SK-N-SH treated with all-trans-retinoic acid at 6 μM for 48 hours (cell line): ENCODE data around the gene TMEM9.

Source experiments
- ATAC-seq: fragments of 200-7000 bp; cut with Tn5 transposase; 3 replicates; pipeline ENCODE4 v1.9.1; 2020; ENCODE audit warnings: mild to moderate bottlenecking, moderate library complexity
- ARNTL ChIP-seq: fragments of 450-650 bp; formaldehyde crosslinking; IDR thresholded peaks from 2 replicates; pipeline ENCODE4 v1.5.0; 2020; ENCODE audit warnings: low read depth, mild to moderate bottlenecking, moderate library complexity, borderline replicate concordance
- BACH2 ChIP-seq: fragments of 250-450 bp; sonication (Bioruptor Pico); IDR thresholded peaks from 2 replicates; pipeline ENCODE4 v1.9.0; 2021; ENCODE audit warnings: mild to moderate bottlenecking, borderline replicate concordance
- CSDC2 ChIP-seq: fragments of 250-450 bp; sonication (Bioruptor Pico); IDR thresholded peaks from 2 replicates; pipeline ENCODE4 v1.5.0; 2020; ENCODE audit warnings: mild to moderate bottlenecking, moderate library complexity
- ESRRG ChIP-seq: fragments of 250-450 bp; sonication (Bioruptor Pico); IDR thresholded peaks from 2 replicates; pipeline ENCODE4 v1.6.1; 2021; ENCODE audit warnings: mild to moderate bottlenecking
- GLIS3 ChIP-seq: fragments of 250-450 bp; sonication (Bioruptor Pico); IDR thresholded peaks from 2 replicates; pipeline ENCODE4 v1.5.0; 2020; ENCODE audit warnings: mild to moderate bottlenecking, moderate library complexity
- ISL1 ChIP-seq: fragments of 250-450 bp; sonication (Bioruptor Pico); IDR thresholded peaks from 2 replicates; pipeline ENCODE4 v2.1.2; 2022; ENCODE audit warnings: mild to moderate bottlenecking, moderate library complexity
- OSR1 ChIP-seq: fragments of 250-450 bp; sonication (Bioruptor Pico); IDR thresholded peaks from 2 replicates; pipeline ENCODE4 v1.8.0; 2022; ENCODE audit warnings: moderate library complexity, mild to moderate bottlenecking, inconsistent platforms
- PATZ1 ChIP-seq: fragments of 250-450 bp; sonication (Bioruptor Pico); IDR thresholded peaks from 2 replicates; pipeline ENCODE4 v1.8.0; 2020; ENCODE audit warnings: mild to moderate bottlenecking, moderate library complexity, borderline replicate concordance
- POU6F1 ChIP-seq: fragments of 250-450 bp; sonication (Bioruptor Pico); IDR thresholded peaks from 2 replicates; pipeline ENCODE4 v1.8.0; 2021; ENCODE audit warnings: low read depth, mild to moderate bottlenecking, moderate library complexity, borderline replicate concordance
- PPARA ChIP-seq: fragments of 250-450 bp; sonication (Bioruptor Pico); IDR thresholded peaks from 2 replicates; pipeline ENCODE4 v1.5.0; 2020; ENCODE audit warnings: mild to moderate bottlenecking, borderline replicate concordance
- RARB ChIP-seq: fragments of 250-450 bp; sonication (Bioruptor Pico); IDR thresholded peaks from 2 replicates; pipeline ENCODE4 v1.8.0; 2021; ENCODE audit warnings: mild to moderate bottlenecking, moderate library complexity
- SNAI2 ChIP-seq: fragments of 250-450 bp; sonication (Bioruptor Pico); IDR thresholded peaks from 2 replicates; pipeline ENCODE4 v1.5.0; 2020; ENCODE audit warnings: mild to moderate bottlenecking, moderate library complexity
- TCF4 ChIP-seq: fragments of 250-450 bp; sonication (Bioruptor Pico); IDR thresholded peaks from 2 replicates; pipeline ENCODE4 v1.8.0; 2021; ENCODE audit warnings: mild to moderate bottlenecking, moderate library complexity, borderline replicate concordance
- TOX ChIP-seq: fragments of 250-450 bp; sonication (Bioruptor Pico); IDR thresholded peaks from 2 replicates; pipeline ENCODE4 v1.8.0; 2021; ENCODE audit warnings: mild to moderate bottlenecking, moderate library complexity, borderline replicate concordance
- ZC3H10 ChIP-seq: fragments of 250-450 bp; sonication (Bioruptor Pico); IDR thresholded peaks from 2 replicates; pipeline ENCODE4 v1.5.1; 2021; ENCODE audit warnings: mild to moderate bottlenecking, moderate library complexity
- ZFP3 ChIP-seq: fragments of 250-450 bp; sonication (Bioruptor Pico); IDR thresholded peaks from 2 replicates; pipeline ENCODE4 v1.5.0; 2020; ENCODE audit warnings: mild to moderate bottlenecking, moderate library complexity
- ZFP30 ChIP-seq: fragments of 450-650 bp; formaldehyde crosslinking; IDR thresholded peaks from 2 replicates; pipeline ENCODE4 v1.5.0; 2022; ENCODE audit warnings: mild to moderate bottlenecking, moderate library complexity
- ZNF565 ChIP-seq: fragments of 450-650 bp; formaldehyde crosslinking; conservative IDR thresholded peaks from 2 replicates; pipeline ENCODE4 v1.5.0; 2020; ENCODE audit warnings: low read depth, mild to moderate bottlenecking, moderate library complexity
- ZNF70 ChIP-seq: fragments of 450-650 bp; formaldehyde crosslinking; IDR thresholded peaks from 2 replicates; pipeline ENCODE4 v1.5.0; 2020; ENCODE audit warnings: mild to moderate bottlenecking, moderate library complexity
- ZNF8 ChIP-seq: fragments of 450-650 bp; formaldehyde crosslinking; IDR thresholded peaks from 2 replicates; pipeline ENCODE4 v1.5.0; 2020; ENCODE audit warnings: mild to moderate bottlenecking, moderate library complexity
- TF ChIP-seq, protein P1 (sequence below): fragments of 250-450 bp; sonication (Bioruptor Pico); IDR thresholded peaks from 2 replicates; pipeline ENCODE4 v1.5.1; 2021; ENCODE audit warnings: mild to moderate bottlenecking, moderate library complexity
- TF ChIP-seq, protein P2 (sequence below): fragments of 250-450 bp; sonication (Bioruptor Pico); IDR thresholded peaks from 2 replicates; pipeline ENCODE4 v1.5.1; 2020; ENCODE audit warnings: low read depth, mild to moderate bottlenecking, moderate library complexity

The TMEM9 gene

DNA sequence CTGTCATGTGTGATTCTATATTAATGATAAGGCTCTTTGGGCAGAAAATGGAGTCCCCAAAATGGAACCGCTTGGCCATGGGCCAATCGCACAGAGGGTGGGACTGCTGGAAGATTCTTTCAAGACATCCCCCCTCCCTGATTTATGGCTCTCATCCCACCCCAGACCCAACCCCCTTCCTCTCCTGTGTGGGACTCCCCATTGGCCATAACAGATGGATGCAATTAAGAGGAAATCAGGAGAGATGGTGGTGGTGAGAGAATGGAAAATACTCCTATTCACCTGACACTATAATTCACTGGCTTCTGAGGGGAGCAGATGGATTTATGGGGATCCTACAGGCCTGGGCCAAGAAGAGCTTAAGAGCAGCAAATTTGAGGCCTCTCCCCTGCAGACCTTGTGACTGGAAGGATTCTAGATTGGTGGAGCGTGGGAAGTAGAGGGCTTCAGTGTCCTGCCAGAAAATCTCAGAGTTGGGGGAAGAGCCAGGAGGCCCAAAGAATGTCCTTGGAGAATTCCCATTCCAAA is 38.1 kb upstream of the TMEM9 start:
- peak; percentile 8; the same call in 1 of the 3 replicates for ATAC-seq
- no peak for TF ChIP-seq PPARA
- TF ChIP-seq, all 23 proteins: peak for 0

DNA sequence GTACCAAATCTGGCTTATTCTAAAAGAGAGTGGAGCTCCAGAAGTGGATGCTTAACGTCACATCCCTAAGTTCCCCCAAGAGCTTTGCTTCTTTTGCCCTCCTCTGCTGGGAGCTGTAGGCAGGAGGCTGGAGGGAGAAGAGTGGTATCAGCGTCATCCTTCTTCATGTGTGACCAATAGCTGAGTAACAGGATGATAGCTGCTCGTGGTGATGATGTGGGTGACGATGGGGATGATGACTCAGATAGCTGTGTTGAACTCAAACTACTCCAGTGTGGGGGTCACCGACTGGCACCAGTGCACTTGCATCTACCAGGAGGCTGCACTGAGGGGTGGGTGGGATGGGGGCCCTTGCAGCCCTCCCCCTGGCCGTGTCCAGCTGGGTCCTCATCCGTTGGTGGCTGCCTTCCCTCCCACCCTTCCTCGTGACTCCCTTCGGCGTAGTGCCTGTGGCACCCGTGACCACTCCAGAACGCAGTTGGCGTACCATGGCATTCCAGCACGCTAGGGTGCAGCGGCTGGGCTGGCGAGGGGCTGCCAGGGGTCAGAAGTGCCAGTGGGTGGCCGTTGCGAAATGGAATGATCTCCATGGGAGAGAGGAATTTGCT is 37.5 kb upstream of the TMEM9 start:
- peak; percentile 89 for ATAC-seq
- TF ChIP-seq PATZ1 (CRISPR knock-in tag), result no peak
- no peak for TF ChIP-seq OSR1 (CRISPR knock-in tag)
- TF ChIP-seq ZNF70 (CRISPR knock-in tag), result no peak
- no peak for TF ChIP-seq RARB (CRISPR knock-in tag)
- TF ChIP-seq, protein P1, sequence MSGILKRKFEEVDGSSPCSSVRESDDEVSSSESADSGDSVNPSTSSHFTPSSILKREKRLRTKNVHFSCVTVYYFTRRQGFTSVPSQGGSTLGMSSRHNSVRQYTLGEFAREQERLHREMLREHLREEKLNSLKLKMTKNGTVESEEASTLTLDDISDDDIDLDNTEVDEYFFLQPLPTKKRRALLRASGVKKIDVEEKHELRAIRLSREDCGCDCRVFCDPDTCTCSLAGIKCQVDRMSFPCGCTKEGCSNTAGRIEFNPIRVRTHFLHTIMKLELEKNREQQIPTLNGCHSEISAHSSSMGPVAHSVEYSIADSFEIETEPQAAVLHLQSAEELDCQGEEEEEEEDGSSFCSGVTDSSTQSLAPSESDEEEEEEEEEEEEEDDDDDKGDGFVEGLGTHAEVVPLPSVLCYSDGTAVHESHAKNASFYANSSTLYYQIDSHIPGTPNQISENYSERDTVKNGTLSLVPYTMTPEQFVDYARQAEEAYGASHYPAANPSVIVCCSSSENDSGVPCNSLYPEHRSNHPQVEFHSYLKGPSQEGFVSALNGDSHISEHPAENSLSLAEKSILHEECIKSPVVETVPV (CRISPR knock-in tag), result no peak
- no peak for TF ChIP-seq SNAI2
- no peak for TF ChIP-seq TOX (CRISPR knock-in tag)
- TF ChIP-seq POU6F1 (CRISPR knock-in tag), result no peak
- no peak for TF ChIP-seq BACH2 (CRISPR knock-in tag)
- no peak for TF ChIP-seq GLIS3
- TF ChIP-seq ARNTL (CRISPR knock-in tag), result no peak
- TF ChIP-seq ZFP3 (CRISPR knock-in tag), result no peak

- no peak for ATAC-seq
Measured at GRCh38 chr1:201190624-201191051, 36.4 kb upstream of the TMEM9 start, which contains the start of gene IGFN1. IGFN1 (plus strand) TSS chr1:201190824; CDS start chr1:201193294, 2,470 bp downstream.

GRCh38 chr1:201190005-201190404 is 35.7 kb upstream of the TMEM9 start:
- ATAC-seq, result no peak
- TF ChIP-seq ZNF8 (CRISPR knock-in tag), result no peak

More at GRCh38 chr1:201190624-201191051, 36.4 kb upstream of the TMEM9 start, which contains the start of gene IGFN1:
- TF ChIP-seq PPARA, result no peak
- no peak for TF ChIP-seq ISL1 (CRISPR knock-in tag)
- TF ChIP-seq POU6F1 (CRISPR knock-in tag), result no peak
- TF ChIP-seq BACH2 (CRISPR knock-in tag), result no peak
- TF ChIP-seq TCF4 (CRISPR knock-in tag), result no peak
- TF ChIP-seq RARB (CRISPR knock-in tag), result no peak
- TF ChIP-seq, all 23 proteins: peak for 0

DNA sequence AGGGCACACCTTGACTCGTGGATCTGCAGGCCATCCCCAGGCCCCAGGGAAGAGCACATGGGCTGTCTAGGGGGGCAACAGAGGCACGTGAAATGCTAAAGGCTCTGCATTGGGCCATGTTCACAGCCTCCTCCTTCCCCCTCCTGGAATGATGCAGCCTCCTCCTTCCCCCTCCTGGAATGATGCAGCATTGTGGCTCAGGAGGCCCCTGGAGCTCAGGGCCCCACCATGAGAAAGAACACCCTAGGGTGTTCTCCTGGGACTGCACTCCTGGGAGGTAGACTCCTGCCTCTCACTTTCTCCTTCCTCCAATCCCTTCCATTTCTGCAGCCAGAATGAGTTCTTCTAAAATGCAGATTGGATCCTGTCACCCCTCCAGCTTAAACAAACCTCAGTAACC is 34.8 kb upstream of the TMEM9 start:
- ATAC-seq, result no peak
- TF ChIP-seq ZNF8 (CRISPR knock-in tag), result no peak
- TF ChIP-seq ESRRG (CRISPR knock-in tag), result no peak
- TF ChIP-seq ARNTL (CRISPR knock-in tag), result no peak
- no peak for TF ChIP-seq TCF4 (CRISPR knock-in tag)
- TF ChIP-seq TOX (CRISPR knock-in tag), result no peak
- no peak for TF ChIP-seq PATZ1 (CRISPR knock-in tag)
- TF ChIP-seq ZC3H10 (CRISPR knock-in tag), result no peak
- TF ChIP-seq ZNF565 (CRISPR knock-in tag), result no peak
- TF ChIP-seq ZFP30 (CRISPR knock-in tag), result no peak
- TF ChIP-seq, protein P2, sequence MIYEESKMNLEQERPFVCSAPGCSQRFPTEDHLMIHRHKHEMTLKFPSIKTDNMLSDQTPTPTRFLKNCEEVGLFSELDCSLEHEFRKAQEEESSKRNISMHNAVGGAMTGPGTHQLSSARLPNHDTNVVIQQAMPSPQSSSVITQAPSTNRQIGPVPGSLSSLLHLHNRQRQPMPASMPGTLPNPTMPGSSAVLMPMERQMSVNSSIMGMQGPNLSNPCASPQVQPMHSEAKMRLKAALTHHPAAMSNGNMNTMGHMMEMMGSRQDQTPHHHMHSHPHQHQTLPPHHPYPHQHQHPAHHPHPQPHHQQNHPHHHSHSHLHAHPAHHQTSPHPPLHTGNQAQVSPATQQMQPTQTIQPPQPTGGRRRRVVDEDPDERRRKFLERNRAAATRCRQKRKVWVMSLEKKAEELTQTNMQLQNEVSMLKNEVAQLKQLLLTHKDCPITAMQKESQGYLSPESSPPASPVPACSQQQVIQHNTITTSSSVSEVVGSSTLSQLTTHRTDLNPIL (CRISPR knock-in tag), result no peak
- no peak for TF ChIP-seq CSDC2 (CRISPR knock-in tag)
- TF ChIP-seq PPARA, result no peak
- TF ChIP-seq ZNF70 (CRISPR knock-in tag), result no peak
- no peak for TF ChIP-seq POU6F1 (CRISPR knock-in tag)
- TF ChIP-seq ZFP3 (CRISPR knock-in tag), result no peak
